HG03139 (cell line): Measurements from ENCODE around the gene NRAS.
"Not testable (repeated sequence)": the region's sequence is repeated elsewhere in the genome, so short reads cannot be mapped to it uniquely, and the experiment has no call there.

Experiments used
- ATAC-seq: cut with Tn5 transposase; IDR thresholded peaks from one replicate; pipeline ENCODE4 v1.9.1; 2021; ENCODE audit not compliant: unreplicated experiment

Gene NRAS

DNA sequence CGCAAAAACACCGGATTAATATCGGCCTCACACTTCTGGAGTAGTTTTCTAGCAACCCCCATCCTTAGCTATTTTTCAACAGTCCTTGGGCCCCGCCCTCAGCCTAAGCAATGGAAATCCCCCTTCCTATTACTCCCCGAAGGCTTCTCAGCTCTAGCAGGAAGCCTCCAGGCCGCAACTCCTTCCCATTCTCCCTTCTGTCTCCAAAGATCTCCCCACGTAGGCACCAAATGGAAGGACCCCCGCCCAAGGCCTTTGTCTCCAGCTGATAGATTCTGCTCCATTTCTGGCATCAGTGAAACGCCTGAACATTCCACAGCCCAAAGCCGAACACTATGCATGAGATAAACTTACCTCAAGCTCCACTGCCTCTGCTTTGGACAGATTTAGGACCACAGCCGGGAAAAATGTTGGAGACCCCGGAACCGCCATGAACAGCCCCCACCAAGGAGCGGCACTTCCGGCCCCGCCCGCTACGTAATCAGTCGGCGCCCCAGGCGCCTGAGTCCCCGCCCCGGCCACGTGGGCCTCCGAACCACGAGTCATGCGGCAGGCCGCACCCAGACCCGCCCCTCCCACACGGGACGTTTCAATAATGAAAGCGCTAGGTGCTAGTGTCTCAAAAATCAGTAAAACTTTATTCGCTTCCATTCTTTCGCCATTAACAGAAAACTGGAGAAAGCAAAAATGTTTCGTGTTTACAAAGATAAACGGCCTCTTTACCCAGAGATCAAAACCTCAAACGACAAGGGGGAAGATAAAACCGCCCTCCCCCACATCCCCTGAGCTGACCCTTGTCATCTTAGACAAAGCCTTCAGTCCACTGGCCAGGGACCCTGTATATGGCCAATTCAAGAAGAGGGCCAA, at the start of gene NRAS:
Gene NRAS, minus strand, starts transcription at position 468 of the 867 bp plus-strand sequence. CDS start 611 bp downstream, outside the sequence.
- peak; percentile 97 for ATAC-seq

DNA sequence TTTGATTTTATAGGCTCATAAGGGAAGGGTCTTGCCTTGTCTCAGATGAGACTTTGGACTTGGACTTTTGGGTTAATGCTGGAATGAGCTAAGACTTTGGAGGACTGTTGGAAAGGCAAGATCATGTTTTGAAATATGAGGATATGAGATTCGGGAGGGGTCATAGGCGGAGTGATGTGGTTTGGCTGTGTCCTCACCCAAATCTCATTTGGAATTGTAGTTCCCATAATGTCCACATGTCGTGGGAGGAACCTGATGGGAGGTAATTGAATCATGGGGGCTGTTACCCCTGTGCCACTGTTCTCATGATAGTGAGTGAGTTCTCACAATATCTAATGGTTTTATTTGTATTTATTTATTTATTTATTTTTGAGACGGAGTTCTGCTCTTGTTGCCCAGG, 48.1 kb upstream of the NRAS start:
- ATAC-seq, result no peak

DNA sequence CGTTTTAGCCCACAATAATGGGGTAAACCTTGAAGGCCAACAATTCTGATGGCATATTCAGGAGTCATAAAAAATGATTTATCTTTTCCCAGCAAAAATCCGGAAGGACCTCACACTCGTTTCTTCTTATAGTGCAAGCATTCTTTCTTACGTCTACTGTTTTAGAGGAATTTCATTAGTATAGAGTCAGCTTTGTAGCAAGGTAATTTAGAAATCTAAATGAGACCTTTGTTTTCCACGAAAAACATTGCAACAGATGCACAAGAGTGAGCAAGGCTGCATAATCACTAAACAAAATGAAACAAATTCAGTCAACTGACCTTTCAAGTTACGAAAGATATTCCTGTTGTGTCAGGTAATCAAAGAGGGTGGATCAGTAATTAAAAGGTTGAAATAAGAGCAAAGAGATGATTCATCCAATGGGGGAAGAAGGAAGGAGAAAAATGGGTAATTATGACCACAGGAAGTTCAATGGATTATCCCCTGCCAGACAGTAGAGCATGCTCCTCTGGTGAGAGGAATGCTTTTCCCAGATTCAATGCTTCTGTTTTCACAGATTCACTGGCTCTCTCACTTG, 41.8 kb upstream of the NRAS start:
- no peak for ATAC-seq

DNA sequence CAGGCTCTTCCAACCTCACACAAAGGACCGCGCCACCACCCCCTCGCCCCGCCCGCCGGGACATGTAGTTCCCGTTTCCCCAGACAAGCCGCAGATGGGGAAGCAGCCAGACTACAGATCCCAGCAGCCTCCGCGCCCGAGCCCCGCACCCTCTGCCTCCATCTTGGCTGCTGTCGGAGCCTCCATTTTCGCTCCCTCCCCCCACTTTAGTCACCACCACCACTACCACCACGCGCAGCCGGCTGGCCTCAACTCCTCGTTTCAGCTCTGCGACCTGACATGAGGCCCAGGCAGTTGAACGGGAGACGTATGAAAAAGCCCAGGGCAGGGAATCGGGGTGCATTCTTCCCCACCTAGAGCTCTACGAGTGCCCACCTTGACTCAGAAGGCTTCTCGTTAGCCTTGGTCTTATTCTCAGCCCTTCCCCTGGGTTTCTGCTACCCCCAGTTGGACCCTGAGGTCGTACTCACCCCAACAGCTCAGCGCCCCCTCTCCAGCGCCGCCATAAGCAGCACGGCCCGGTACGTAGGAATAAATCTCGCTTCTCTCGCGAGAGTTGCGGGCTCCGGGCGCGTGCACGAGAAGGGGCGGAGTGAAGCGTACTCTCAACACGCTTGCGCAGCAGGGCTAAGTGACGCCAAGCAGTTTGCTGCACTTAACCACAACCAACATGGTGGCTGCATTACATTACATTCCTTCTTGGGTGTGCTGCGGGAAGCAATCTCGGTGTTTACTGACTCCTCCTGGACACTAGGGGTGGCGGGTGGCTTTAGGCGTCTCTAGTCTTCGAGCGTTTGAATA, 41.1 kb upstream of the NRAS start, which contains the start of gene CSDE1:
Gene CSDE1, minus strand, starts transcription at position 530 of the 801 bp plus-strand sequence. CDS start 18,094 bp downstream, outside the sequence.
- ATAC-seq, result peak; percentile 81

DNA sequence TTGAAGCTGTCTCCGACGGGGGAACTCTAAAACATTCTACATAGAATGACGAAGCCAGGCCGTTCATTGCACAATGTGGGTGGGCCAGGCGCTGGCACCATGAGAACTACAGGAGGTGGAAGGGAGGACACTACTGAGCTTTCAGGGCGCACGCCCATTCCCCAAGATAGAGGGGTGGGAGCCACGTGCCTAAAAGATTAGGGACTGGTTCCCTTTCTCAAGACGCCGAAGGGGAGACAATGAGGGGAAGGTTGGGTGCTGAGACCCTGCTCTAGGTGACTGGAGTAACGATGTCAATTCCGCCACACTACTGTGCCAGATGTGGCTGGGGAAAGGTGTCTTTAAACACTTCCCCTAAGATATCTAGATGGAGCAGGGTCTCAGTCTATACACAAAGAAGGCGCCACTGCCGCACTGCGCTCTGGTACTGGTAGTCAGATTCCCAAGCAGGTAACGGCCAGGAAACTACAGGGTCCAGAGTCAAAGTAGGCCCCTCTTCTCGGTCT, 40.4 kb upstream of the NRAS start:
- no peak for ATAC-seq

DNA sequence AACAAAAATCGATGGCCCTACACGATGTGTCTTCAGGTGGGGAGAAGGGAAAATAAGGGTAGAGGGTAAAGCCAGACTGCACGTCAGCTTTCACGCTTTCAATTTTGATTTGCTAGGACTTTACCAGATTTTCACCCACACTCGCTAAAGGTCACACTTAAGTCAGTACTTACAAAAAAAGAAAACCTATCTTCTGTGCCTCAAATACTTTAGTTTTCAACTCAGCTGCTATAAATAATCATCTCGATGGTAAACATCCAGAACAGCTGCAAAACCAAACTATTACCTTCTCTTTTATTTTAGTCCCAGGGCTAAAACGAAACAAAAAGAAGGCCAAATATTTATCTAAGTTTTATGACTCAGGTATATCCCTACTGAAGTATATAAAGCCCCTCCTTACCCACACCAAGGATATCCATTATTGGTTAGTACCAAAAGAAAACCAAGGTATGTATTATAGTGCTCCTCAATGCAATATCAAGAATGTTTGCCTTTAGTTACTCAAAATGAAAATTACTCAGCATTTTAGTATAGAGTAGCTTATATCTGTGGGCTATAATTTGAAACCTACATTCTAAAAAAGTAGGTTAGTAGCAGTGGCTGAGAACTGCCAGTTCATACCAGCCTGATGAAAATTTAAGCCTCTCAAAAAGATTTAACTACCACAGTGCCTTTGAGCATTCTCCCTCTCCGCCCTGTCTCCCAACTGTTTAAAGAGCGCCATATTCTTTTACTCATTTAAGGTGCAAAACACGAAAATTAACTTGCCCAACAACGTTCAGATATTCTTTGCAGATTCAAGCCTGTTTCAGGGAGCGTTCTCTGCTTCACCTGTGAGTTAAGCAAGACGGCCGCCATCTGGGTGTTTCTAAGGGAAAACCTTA, 39.7 kb upstream of the NRAS start:
- no peak for ATAC-seq

DNA sequence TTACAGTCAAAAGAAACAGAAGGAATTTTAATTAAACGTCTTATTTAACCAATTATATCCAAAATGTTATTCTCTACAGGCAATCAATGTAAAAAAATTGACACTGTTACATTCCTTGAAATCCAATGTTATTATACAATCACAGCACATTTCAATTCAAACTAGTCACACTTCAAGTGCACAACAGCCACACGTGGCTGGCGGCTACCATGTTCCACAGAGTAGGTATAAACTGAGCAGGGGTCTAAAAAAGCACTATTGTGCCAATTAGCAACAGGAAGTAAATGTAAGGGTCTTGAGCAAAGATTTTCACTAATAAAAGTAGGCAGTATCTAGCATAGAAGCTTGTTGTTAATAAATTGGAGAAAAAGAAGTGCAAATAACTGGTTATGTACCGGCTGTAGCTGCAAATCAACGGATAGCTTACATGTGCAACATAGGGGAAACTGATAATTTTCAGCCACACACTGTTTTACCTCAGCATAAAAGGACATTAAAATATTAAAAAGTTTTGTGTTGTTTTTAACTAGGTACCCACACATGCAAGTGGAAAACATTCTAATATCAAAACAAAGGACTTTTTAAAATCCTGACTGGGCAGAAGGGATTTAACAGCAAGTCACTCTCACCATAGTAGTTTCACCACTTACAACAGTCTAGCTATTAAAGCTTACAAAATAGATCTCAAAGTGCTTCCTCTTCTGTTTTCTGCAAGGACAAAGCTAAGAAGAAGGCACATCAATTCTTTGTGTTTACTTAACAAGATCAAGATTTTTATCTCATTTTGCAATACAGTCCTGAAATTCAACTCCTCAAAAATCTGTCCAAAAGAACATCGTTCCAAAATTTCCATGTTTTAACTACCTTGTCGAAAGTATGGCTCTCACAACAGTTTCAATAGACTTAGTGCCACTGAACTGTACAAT, 38.7 kb upstream of the NRAS start:
- no peak for ATAC-seq

DNA sequence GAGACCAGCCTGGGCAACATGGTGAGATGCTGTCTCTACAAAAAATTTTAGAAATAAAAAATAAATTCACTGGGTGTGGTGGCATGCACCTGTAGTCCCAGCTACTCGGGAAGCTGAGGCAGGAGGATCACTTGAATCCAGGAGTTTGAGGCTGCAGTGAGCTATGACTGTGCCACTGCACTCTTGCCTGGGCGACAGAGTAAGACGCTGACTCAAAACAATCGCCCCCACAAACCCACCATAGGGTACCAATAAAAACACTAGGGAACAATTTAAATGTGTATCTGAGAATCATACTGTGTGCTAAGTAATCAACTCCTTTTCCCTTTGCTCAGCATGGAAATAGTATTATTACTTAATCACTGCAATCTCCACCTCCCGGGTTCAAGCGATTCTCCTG, 37.1 kb upstream of the NRAS start:
- ATAC-seq, result not testable (repeated sequence)

DNA sequence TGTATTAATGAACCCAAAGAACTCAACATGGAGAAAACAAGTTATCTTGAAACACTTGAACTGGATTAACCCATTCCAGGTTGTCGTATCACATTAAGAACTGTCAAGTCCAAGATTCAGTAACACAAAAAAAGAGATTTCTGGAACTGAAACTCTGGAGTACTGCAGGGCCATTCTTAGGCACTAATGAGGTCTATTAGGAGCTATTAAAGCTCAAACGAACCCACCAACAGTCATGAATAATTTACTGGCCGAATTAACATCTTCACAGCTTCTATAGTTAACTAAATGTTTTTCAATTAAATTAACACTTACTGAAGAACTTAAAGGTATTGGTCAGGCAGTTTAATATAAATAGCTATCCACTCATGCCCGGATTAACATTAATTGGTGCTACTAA, 36.6 kb upstream of the NRAS start:
- no peak for ATAC-seq

DNA sequence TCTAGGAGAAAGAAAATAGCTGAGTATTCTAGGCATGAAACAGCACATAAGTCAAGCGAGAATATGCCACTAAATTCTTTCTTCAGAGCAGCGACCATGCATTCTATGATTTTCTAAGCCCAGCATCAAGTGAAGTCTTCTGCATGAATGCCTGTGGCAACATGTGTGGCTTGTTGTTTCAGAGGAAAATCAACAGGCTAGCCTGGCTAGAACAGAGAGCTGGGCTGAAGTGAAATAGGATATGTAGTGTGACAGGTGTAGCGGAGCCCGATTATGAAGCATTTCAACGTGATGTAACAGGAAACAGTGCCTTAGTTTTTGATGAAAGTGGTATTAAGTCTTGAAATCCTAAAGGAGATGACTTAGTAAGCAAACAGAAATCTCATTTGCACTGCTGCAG, 34.2 kb upstream of the NRAS start:
- ATAC-seq, result no peak

DNA sequence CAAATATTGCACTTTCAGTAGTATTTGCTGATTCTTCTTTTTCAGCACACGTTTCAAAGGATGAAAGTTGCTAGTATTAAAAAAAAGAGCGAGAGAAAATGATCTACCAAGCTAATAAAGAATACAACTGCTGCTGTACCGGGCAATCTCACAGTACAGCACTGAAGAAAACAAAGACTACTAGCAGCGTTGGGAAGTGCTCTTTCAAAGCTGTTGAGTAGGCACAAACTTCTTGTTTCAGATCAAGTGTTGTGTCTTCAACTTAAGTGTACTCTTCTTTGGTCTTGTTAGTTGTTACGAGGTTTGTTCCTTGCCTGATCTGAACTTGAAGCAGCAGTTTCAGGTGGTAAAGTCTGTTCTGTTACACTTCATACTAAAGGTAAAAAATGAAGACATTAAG, 33.3 kb upstream of the NRAS start:
- ATAC-seq, result no peak

DNA sequence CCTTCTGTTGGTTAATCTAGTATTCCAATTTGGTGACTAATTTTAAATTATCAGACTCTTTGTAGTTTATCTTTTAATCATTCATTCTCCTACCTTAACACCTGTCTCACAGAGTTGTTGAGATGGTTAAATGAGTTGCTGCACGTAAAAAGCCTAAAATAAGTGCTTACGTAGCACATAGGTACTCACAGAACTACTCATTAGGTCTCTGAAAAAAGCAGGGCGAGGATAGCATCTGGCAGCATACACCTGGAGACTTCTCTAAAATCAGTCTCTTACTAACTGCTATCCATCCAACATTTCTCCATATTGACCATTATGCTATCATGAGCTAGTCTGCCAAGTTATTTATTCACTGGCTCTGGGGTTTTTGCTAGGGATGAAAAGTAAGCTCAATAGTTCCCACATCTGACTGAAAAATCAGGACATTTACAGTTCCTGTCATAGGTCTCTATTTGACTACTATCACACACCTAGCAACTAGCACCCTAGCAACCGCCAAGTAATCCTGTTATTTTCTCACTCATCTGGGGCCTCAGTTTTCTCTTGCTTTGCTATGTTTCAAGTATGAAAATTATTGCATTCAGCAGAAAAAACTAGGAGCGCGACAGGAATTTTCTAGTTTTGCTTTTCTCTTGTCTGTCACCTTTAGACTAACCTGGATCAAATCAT, 30.0 kb upstream of the NRAS start:
- no peak for ATAC-seq

DNA sequence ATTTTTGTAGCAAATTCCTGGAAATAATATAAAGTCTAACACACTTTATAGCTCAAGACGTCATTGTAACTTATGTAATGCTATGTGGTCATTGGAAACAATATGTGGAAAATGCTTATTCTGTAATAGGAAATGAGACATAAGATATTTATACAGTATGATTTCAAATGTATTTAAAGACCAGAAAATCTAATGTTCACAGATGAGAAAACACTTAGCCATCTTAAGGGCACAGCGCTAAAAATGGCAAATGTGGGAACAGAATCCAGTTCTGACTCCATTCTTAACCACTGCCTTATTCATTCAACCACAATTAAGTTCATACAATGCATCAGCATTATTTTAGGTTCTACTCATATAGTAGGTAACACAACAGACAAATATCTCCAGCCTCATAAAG, 28.7 kb upstream of the NRAS start:
- no peak for ATAC-seq

DNA sequence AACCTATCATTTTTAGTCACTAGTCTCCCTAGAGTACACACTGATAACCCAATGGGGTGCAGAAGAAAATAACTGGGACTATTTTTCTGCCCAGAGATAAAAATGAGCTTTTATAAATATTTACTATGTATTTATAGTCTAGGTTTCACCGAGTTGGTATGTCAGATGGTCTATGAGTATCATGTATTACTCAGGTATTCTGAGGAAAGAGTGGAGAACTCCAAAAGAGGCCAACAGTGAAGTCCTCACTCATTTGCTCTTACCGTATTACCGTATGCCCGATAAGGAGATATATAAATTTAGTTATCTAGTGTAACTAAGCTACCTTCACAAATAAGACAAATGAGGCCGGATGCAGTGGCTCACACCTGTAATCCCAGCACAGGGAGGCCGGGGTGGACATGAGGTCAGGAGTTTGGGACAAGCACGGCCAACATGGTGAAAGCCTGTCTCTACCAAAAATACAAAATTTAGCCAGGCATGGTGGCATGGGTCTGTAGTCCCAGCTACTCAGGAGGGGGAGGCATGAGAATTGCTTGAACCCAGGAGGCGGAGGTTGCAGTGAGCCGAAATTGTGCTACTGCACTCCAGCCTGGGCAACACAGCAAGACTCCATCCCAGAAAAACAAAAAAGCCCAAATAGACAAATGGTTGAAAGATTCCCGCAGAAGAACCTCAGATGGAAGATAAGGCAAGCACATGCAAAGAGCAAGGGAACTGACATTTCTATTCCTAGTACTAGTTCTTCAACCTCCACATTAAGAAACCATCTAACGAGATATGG, 25.6 kb upstream of the NRAS start:
- ATAC-seq, result no peak

DNA sequence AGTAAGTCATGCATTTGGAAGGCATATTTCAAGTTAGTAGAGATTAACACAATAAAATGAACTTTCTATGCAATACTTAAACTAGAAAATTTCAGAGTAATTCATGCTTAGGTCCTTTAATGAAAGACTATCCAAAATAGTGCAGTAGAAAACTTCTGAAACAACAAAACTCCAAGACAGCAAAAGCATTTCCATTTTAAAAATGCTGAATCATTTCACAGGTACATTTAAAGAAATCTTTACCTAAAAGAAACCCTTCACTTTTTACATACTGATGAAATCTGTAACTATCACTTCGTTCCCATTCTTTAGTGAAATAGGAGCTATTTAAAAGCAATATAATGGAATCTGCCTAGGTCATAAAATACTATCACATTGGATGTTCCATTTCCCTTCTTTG, 23.8 kb upstream of the NRAS start:
- no peak for ATAC-seq

DNA sequence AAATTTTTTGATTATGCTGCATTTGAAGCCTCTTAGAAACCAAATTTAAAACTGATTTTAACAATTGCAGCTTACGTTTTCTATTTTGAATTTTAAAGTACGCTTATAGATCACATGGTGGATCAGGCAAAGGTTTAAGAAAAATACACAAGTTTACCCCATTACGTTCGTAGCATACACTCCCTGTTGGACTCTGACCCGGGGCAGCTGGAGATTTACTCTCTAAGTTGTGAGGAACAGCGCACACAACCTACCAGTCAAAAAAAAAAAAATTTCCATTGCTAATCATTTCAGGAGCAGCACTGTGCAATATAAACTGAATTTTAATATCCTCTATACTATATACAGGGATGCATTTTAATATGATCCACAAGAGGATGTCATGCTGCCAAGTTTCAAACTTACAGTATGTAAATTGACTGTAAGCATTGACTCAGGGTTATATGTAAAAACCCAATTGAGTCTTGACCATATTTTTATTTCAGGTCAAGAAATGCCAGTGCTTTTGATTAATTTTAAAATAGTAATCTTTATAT, 20.8 kb upstream of the NRAS start:
- no peak for ATAC-seq

DNA sequence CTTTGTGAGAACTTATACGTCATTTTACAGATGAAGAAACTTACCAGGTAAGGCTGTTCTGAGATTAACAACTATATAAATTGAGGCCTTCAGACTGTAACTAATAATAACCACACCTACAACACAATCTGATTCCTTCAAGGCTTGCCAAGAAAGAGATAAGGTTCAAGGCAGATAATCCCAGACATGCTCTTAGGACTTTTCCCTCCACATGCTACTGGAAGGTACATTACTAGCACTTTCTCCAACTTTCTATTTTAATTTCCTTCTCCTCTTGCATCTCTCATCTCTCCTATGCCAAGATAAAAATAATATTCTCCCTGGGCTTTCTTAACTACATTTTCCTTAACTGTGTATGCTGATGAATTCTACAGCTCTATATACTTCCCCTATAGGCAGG, 18.9 kb upstream of the NRAS start:
- ATAC-seq, result no peak

DNA sequence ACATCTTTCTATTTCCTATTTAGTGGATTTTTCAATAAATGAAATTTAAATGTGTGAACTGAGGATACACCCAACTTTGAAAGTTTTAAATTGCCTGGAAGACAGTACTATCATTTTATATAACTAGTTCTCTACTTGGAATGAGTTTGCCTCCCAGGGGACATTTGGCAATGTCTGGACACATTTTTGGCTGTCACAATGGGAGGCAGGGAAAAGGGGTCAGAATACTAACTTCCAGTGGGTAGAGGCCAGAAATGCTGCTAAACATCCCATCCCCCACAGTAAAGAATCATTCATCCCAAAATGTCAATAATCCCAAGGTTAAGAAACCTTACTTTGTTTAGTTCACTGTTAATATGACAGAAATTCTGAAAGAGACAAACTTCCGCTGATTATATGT, 13.2 kb upstream of the NRAS start:
- no peak for ATAC-seq
